D721Med (cell line): Measurements from ENCODE around the gene ATP2B2.
A peak's percentile ranks its signal among the peaks of the same experiment; 100 is the strongest.

Experiments used
- DNase-seq: peaks from one replicate; pipeline ENCODE4 v3.0.0; 2011; ENCODE audit warnings: low spot score; ENCODE audit not compliant: insufficient read length
- FAIRE-seq: peaks from 2 replicates; lab custom pipeline; 2011; peaks lifted over from hg19 to GRCh38; lab: Jason Lieb, UNC
- TF ChIP-seq, protein P1 (sequence below): IDR thresholded peaks from 2 replicates; pipeline ENCODE4 v1.5.1; 2012; ENCODE audit warnings: mild to moderate bottlenecking, control low read depth; ENCODE audit not compliant: insufficient read depth; ENCODE audit errors: missing control alignments

Gene ATP2B2

DNA sequence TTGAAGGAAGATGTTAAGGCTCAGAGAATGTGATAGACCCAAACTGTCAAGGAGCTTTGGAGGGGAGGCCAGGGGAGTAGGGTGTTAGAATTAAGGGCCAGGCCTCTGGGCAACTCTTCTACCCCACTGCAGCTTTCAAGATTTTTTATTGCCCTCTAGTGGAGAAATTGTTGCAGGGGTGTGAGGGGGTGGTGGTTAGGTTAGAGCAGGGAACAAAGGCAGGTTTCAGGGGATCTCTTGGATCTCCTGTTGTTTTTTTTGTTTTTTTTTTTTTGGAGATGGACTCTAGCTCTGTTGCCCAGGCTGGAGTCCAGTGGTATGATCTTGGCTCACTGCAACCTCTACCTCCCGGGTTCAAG is 183.1 kb downstream of the ATP2B2 start:
- DNase-seq: no peak
- FAIRE-seq: no peak
- TF ChIP-seq, protein P1, sequence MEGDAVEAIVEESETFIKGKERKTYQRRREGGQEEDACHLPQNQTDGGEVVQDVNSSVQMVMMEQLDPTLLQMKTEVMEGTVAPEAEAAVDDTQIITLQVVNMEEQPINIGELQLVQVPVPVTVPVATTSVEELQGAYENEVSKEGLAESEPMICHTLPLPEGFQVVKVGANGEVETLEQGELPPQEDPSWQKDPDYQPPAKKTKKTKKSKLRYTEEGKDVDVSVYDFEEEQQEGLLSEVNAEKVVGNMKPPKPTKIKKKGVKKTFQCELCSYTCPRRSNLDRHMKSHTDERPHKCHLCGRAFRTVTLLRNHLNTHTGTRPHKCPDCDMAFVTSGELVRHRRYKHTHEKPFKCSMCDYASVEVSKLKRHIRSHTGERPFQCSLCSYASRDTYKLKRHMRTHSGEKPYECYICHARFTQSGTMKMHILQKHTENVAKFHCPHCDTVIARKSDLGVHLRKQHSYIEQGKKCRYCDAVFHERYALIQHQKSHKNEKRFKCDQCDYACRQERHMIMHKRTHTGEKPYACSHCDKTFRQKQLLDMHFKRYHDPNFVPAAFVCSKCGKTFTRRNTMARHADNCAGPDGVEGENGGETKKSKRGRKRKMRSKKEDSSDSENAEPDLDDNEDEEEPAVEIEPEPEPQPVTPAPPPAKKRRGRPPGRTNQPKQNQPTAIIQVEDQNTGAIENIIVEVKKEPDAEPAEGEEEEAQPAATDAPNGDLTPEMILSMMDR: peak; percentile 40

DNA sequence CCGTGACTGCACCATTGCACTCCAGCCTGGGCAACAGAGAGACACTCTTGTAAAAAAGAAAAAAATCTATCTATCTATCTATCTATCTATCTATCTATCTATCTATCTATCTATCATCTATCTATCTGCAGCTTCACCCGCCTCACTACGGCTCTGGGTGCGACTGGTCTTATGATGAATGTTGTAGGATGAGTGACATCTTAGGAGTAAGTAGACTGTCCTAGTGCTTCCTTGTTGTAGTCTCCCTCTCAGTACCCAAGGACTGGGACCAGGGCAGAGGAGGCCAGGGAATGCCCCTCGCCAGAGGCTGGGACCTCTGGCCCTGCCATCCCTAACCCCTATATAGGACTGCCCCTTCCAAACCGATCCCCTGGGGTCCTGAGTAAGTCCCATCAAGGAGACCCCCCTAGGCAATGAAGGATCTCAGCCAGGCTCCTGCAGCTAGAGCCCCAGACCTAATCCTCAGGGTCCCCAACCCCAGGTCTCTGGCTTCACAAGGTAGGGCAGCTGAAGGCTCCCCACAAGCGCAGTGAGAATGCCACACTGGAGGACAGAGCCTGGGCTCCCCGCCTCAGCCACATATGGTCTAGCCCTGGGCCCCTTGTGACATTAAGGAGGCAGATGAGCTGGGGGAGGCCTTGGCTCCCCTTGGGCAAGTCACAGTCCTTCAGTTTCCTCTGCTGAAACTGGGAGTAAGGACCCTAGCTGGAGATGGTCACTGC is 183.6 kb downstream of the ATP2B2 start:
- DNase-seq (no peak), FAIRE-seq (no peak)
- TF ChIP-seq, protein P1: no peak

DNA sequence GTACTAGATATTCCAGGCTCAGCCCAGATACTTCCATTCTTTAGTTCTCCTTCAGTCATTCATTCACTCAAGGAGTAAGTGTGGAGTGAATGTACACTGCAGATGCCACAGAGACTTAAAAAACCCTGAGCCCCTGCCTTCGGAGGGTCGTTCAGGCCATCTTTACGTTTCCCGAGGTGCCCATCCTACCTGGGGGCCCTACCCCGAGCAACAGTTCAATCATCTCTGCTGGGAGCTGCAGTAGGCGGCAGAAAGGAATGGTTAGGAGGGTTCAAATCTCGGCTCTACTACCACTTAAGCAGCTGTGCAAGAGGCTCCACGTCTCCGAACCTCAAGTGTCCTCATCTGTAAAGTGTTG is 185.1 kb downstream of the ATP2B2 start:
- DNase-seq (no peak), FAIRE-seq (no peak)
- TF ChIP-seq, protein P1: no peak

DNA sequence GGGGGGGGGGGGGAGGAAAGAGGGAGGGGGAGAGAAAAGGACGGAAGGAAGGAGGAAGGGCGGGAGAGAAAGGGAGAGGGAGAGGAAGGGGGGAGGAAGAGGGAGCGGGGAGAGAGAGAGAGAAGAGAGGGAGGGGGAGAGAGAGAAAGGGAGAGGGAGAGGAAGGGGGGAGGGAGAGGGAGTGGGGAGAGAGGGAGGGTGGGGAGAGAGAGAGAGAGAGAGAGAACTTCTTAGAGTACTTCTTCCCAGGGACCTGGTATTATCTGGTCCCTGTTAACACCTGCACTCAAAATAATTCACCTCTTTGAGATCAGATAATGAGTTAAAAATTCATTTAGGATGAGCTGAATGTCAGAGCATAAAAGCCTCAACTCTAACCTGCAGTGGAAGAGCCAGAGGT is 185.6 kb downstream of the ATP2B2 start:
- FAIRE-seq (no peak), DNase-seq (no peak)
- TF ChIP-seq, protein P1: no peak

DNA sequence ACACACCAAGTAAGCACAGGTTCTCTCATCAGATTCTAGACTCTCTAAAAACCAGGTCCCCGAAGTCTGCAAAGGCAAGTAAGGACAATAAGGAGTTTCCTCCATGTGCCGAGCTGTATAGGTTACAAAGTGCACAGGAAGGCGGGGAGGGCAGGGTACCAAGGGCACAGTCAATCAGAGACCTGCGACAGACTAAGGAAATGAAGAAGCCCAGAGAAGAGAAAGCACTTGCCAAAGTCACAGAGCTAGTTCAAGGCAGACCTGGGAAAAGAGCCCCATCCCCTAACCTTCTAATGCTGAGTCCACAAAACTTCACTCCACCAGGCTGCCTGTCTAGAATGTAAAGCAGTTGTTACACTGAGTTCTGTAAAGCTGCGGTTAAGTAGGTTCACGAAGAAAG is 186.1 kb downstream of the ATP2B2 start:
- TF ChIP-seq, protein P1: no peak
- no peak for FAIRE-seq
- DNase-seq: no peak

DNA sequence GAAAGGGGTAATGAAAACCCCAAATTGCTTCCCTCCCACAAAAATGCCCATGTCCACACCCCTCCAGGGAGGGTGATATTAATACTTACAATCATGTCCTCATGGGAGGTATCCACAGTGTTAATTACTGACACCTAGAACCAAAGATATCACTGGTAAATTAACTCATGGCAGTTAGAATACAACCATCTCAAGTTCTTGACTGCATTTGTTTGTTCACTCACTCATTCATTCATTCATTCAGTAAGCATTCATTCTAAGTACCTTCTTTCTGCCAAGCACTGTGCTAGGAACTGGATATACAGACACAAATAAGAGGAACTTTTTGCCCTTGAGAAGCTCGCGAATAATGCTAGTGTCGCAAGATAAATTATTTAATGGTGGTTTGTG is 187.4 kb downstream of the ATP2B2 start:
- no peak for DNase-seq
- TF ChIP-seq, protein P1: no peak
- FAIRE-seq: no peak

DNA sequence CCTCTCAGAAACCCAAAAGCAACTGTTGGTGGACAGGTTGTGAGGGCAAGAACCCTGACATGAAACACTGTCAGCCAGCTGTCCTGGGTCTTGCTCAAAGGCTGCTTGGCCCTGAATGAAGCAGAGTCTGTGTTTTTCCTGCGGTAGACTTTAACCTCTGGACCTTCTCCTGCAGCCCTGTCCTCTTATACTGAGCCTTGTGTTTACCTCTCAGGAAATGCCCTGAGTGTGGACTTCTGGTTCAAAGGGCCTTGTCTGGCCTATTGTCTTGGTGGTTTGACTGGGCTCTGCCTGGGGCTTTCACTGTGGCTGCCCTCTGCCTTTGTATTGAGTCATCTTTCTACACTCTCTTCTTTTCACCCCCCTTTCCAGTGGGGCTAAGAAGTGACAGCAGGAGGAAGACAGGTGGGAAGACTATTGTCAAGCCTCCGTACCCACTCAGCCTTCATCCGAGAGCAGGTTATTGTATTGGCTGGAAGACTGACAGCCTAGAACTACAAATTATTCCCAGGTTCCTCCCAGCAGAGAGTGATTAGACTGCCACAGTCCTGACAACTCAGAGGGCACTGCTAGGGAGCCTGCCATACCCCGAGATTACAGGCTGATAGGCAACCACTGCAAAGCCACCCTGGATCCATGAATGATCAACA is 187.9 kb downstream of the ATP2B2 start:
- TF ChIP-seq, protein P1: no peak
- FAIRE-seq (no peak), DNase-seq (no peak)
